GM12878 (cell line): Measurements from ENCODE around the gene GGCX. TPM values are rescaled to one million over a fixed set of nuclear protein-coding genes. Genes with fewer than 3 reads are reported as not detected.

ENCODE experiments used
- ATAC-seq: fragments of 200-7000 bp; cut with Tn5 transposase; 3 replicates; pipeline ENCODE4 v1.9.1; 2020; ENCODE audit warnings: mild to moderate bottlenecking, moderate library complexity
- BruUV-seq: library from RNA; stranded (reverse); fragments of 400-500 nt; replicated peaks from 2 replicates; lab custom pipeline; 2021; lab: Mats Ljungman, UMichigan
- CTCF ChIA-PET: fragments of 300-600 bp; sonication (Branson Sonifier 250); formaldehyde crosslinking; extraction: SDS; loops from one replicate; lab custom pipeline; 2021; ENCODE audit warnings: inconsistent platforms; lab: Yijun Ruan, JAX
- POLR2A ChIA-PET: fragments of 350-600 bp; formaldehyde crosslinking; extraction: SDS; loops from one replicate; lab custom pipeline; 2021; ENCODE audit warnings: inconsistent platforms; lab: Charles Lee
- RAD21 ChIA-PET: fragments of 300-600 bp; sonication (Branson Sonifier 250); formaldehyde crosslinking; loops from one replicate; lab custom pipeline; 2023; ENCODE audit warnings: antibody characterized with exemption; ENCODE audit not compliant: unreplicated experiment; lab: Charles Lee
- SMC1A ChIA-PET: fragments of 300-600 bp; sonication (Branson Sonifier 250); formaldehyde crosslinking; loops from one replicate; lab custom pipeline; 2023; ENCODE audit not compliant: unreplicated experiment, uncharacterized antibody; lab: Charles Lee
- DNase-seq: peaks from one replicate; pipeline ENCODE4 v3.0.0-alpha.2; 2011; ENCODE audit warnings: low read depth, low spot score
- FAIRE-seq: peaks from 3 replicates; lab custom pipeline; 2011; peaks lifted over from hg19 to GRCh38; lab: Jason Lieb, UNC
- H2AFZ ChIP-seq: 2 replicates; pipeline ENCODE4 v1.6.0; 2011; ENCODE audit warnings: low read depth, low read length, control low read depth; ENCODE audit not compliant: control insufficient read depth
- H3K27ac ChIP-seq: 2 replicates; pipeline ENCODE4 v1.5.1; 2011; ENCODE audit warnings: control low read depth; ENCODE audit not compliant: control insufficient read depth, insufficient read depth
- H3K27me3 ChIP-seq, 2 experiments: replicated peaks in 1 of 2; 2 replicates each; pipeline versions ENCODE4 v1.6.0 to v1.6.1; 2011; ENCODE audit warnings: low read length in 1 of 2; ENCODE audit not compliant: control insufficient read depth in 2 of 2, insufficient read depth in 2 of 2
- H3K36me3 ChIP-seq, 2 experiments: 2 replicates each; pipeline ENCODE4 v1.5.1; 2011; ENCODE audit warnings: low read length in 1 of 2; ENCODE audit not compliant: control insufficient read depth in 2 of 2, insufficient read depth in 2 of 2
- H3K4me1 ChIP-seq: 2 replicates; pipeline ENCODE4 v1.6.1; 2011; ENCODE audit warnings: mild to moderate bottlenecking, low read length, moderate library complexity, mixed read lengths; ENCODE audit not compliant: control insufficient read depth, insufficient read depth
- H3K4me2 ChIP-seq: 2 replicates; pipeline ENCODE4 v1.6.0; 2011; ENCODE audit warnings: control low read depth; ENCODE audit not compliant: control insufficient read depth, insufficient read depth
- H3K4me3 ChIP-seq: fragments of 200-600 bp; sonication (generic); 2 replicates; pipeline ENCODE4 v1.5.1; 2016
- H3K79me2 ChIP-seq: 2 replicates; pipeline ENCODE4 v1.6.0; 2011; ENCODE audit warnings: low read length; ENCODE audit not compliant: control insufficient read depth, insufficient read depth
- H3K9ac ChIP-seq: 2 replicates; pipeline ENCODE4 v1.8.0; 2011; ENCODE audit warnings: low read length, control low read depth, mixed read lengths; ENCODE audit not compliant: control insufficient read depth, insufficient read depth
- H3K9me3 ChIP-seq: replicated peaks from 3 replicates; pipeline ENCODE4 v1.5.1; 2011; ENCODE audit warnings: mild to moderate bottlenecking, low read length; ENCODE audit not compliant: control insufficient read depth, insufficient read depth
- H4K20me1 ChIP-seq: 2 replicates; pipeline ENCODE4 v1.6.0; 2011; ENCODE audit not compliant: control insufficient read depth, insufficient read depth
- CEBPB ChIP-seq, 2 experiments: fragments of 150-350 bp in 1 of 2; IDR thresholded peaks; 2 replicates each; pipeline ENCODE4 v1.6.1; 2012 to 2014; ENCODE audit warnings: low read depth in 2 of 2, low read length in 2 of 2, borderline replicate concordance in 1 of 2, inconsistent platforms in 1 of 2
- CHD1 ChIP-seq: IDR thresholded peaks from 2 replicates; pipeline ENCODE4 v1.6.1; 2012; ENCODE audit warnings: low read depth, low read length, improper control_type of control experiment
- IKZF1 ChIP-seq: fragments of 450-650 bp; conservative IDR thresholded peaks from 2 replicates; pipeline ENCODE4 v1.6.1; 2017; ENCODE audit warnings: antibody characterized with exemption, mild to moderate bottlenecking
- PML ChIP-seq: IDR thresholded peaks from 2 replicates; pipeline ENCODE4 v1.6.1; 2012; ENCODE audit warnings: low read length, inconsistent platforms
- POLR2A ChIP-seq: IDR thresholded peaks from 2 replicates; pipeline ENCODE4 v1.6.1; 2011; ENCODE audit warnings: low read depth, mild to moderate bottlenecking, low read length
- POLR2AphosphoS2 ChIP-seq: IDR thresholded peaks from 2 replicates; pipeline ENCODE4 v1.6.1; 2011; ENCODE audit warnings: low read depth, mild to moderate bottlenecking, low read length, improper control_type of control experiment, moderate library complexity
- RAD51 ChIP-seq: fragments of 450-650 bp; IDR thresholded peaks from 2 replicates; pipeline ENCODE4 v1.6.1; 2016; ENCODE audit warnings: moderate library complexity, mild to moderate bottlenecking, inconsistent platforms
- SMAD1 ChIP-seq: fragments of 450-650 bp; IDR thresholded peaks from 2 replicates; pipeline ENCODE4 v1.6.1; 2018; ENCODE audit warnings: mild to moderate bottlenecking, low read depth; ENCODE audit not compliant: partially characterized antibody
- STAT3 ChIP-seq: IDR thresholded peaks from 2 replicates; pipeline ENCODE4 v1.6.1; 2011; ENCODE audit warnings: low read depth, low read length, improper control_type of control experiment
- ZNF622 ChIP-seq: fragments of 450-650 bp; IDR thresholded peaks from 2 replicates; pipeline ENCODE4 v1.6.1; 2017; ENCODE audit warnings: mild to moderate bottlenecking, inconsistent platforms
- WGBS: methylation state at CpG from one replicate; pipeline ENCODE4 v1.1.6; 2016; ENCODE audit warnings: low lambda C conversion rate; ENCODE audit not compliant: insufficient replicate concordance, insufficient coverage; ENCODE audit errors: missing lambda C conversion rate; 5-methylcytosine and 5-hydroxymethylcytosine counted together
- in situ Hi-C: fragments of 300-500 bp; cut with MboI; formaldehyde crosslinking; loops from 9 replicates; pipeline ENCODE4 v1.14.3; 2018; ENCODE audit warnings: mixed read lengths
- intact Hi-C: fragments of 100-400 bp; cut with micrococcal nuclease; formaldehyde crosslinking; loops from one replicate; pipeline ENCODE4 v1.14.2; 2022; ENCODE audit not compliant: unreplicated experiment
- polyA plus RNA-seq, 11 experiments: library from polyadenylated mRNA; depleted of rRNA in 4 of 11; unstranded in 6 of 11; stranded (reverse) in 5 of 11; fragments of >200 nt; fragmentation: Nextera tagmentation in 4 of 11; fragmentation: Illumina TruSeq in 1 of 11; extraction: Ambion mirVana in 4 of 11; extraction: Trizol in 1 of 11; gene quantifications; 1 replicate in 1 of 11; 2 replicates in 10 of 11; pipeline versions ENCODE4 v1.2.1 to v1.2.3, GENCODE V29; 2011 to 2016; ENCODE audit warnings: inconsistent platforms in 2 of 11, missing spikeins in 2 of 11, low read depth in 1 of 11
- total RNA-seq, 4 experiments: library from RNA; depleted of rRNA in 3 of 4; stranded (reverse); fragments of >200 nt in 3 of 4; fragmentation: Illumina TruSeq in 1 of 4; extraction: Trizol in 1 of 4; gene quantifications; 2 replicates each; pipeline versions ENCODE4 v1.2.1 to v1.2.3, GENCODE V29; 2013 to 2021
- TF ChIP-seq, protein P1 (sequence below): fragments of 450-650 bp; formaldehyde crosslinking; IDR thresholded peaks from 2 replicates; pipeline ENCODE4 v1.4.0; 2022; ENCODE audit warnings: mild to moderate bottlenecking, moderate library complexity

Gene GGCX
- total and polyA plus RNA-seq, 10 of the 15 experiments (the other 5 are each of a cell fraction or from before 2014, with no cell fraction given): 18.1 to 52.7 (median 25.0) TPM

DNA sequence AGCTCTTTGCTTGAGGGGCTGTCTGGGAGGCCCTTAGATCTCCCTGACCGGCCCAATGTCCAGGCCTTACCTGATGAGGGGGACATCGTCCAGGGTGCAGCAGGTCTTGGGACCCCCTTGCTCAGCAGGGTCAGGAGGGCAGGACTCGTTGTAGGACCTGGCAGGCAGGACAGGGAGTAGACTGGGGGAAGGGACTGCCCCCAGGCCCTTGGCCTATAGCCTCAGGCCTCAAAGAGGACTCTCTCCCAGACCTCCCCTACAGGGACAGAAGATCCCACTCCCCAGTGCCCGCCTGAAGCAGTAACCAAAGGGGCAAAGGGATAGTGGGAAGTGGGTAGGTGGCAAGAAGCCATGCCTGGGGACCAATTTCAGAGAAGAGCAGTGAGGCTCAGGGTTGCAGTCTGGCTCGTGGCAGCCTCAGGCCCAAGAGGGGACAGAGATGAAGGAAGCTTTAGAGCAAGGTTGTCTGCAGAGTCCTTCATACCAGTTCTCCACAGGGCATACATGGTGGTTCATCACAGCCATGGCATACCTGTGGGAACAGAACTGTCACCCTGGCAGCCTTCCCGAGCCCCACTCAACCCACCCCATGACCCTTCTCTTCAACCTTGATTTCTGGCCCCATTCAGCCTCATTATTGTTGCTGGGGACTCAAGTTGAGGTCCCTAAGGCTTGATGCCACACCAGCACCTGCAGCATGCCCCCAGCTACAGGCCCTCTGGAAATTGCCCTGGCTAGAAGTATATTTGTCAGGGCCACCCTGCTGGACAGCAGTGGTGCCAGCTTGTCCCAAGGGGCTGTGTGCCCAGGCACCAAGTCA is 39.9 kb upstream of the GGCX start:
- H3K4me3 ChIP-seq: no peak overlapping the region; the same call in 1 of the 2 replicates
- H2AFZ ChIP-seq: no peak overlapping the region
- no peak overlapping the region for H3K27ac ChIP-seq
- in situ Hi-C loops (no loop called here), intact Hi-C loops (no loop called here)
- no peak for DNase-seq
- H3K9me3 ChIP-seq: no peaks in the 10 kb centered on the region
- peaks cover 13% of the 10 kb centered on the region for H3K79me2 ChIP-seq
- ChIA-PET RAD21 (interaction anchor here (0.5 kb wide), 1 partner anchor 26 kb away, joined by 3 read pairs; no protein-coding TSS in a partner anchor), CTCF (interaction anchor here (0.6 to 0.7 kb wide), 2 partner anchors 40 to 57 kb away, joined by 3 read pairs; partner anchors contain the start of gene GGCX), POLR2A (interaction anchor here (0.9 to 1.9 kb wide), 2 partner anchors 10 to 104 kb away, joined by 4 to 10 read pairs; partner anchors contain the start of gene C2orf68), SMC1A (interaction anchor here (0.7 kb wide), 1 partner anchor 244 kb away, joined by 3 read pairs; no protein-coding TSS in a partner anchor)
- TF ChIP-seq POLR2AphosphoS2 (peak; percentile 32), SMAD1 (no peak), IKZF1 (no peak), POLR2A (0 out of 2 replicates have a peak, but pooled peaks have one; percentile 32), CHD1 (no peak)
- H3K4me2 ChIP-seq: peak overlapping the region; percentile 95; the same call in 1 of the 2 replicates
- ATAC-seq: no peak
- FAIRE-seq: no peak
- H3K36me3 ChIP-seq: peaks cover 0 to 14% of the 10 kb centered on the region in 2 experiments; a peak in 3 of 4 replicates
- peaks cover 5% of the 10 kb centered on the region for H3K4me1 ChIP-seq
- no peak overlapping the region for H3K9ac ChIP-seq
- H3K27me3 ChIP-seq: no peaks in the 10 kb centered on the region
- 67% methylated on average over 6 of the region's 6 CpGs for WGBS
- no TSS peak for BruUV-seq
- H4K20me1 ChIP-seq: no peaks in the 10 kb centered on the region

DNA sequence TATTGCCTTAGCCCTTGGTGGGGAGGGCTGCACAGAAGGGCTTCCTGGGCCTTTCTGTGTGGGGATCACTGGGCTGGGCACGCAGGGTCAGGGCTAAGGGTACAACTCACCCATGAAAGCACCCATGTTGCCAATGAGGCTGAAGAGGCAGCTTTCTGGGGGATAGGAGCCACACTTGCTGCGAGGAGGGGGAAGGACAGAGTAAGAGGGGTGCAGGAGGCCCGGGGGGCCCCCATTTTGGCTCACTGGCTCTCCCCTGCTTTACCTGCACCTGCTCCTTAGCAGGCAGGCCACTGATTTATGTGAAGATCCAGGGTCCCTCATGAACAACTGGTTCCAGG is 38.9 kb upstream of the GGCX start:
- Histone ChIP-seq H3K79me2 (peaks cover 22% of the 10 kb centered on the region), H3K9ac (no peak overlapping the region), H3K4me3 (no peak overlapping the region), H3K27ac (no peak overlapping the region), H3K36me3 (peaks cover 0 to 14% of the 10 kb centered on the region in 2 experiments; a peak in 3 of 4 replicates), H4K20me1 (no peaks in the 10 kb centered on the region), H3K4me1 (peaks cover 5% of the 10 kb centered on the region), H3K27me3 (no peaks in the 10 kb centered on the region), H3K9me3 (no peaks in the 10 kb centered on the region), H3K4me2 (no peak overlapping the region), H2AFZ (no peak overlapping the region)
- ChIA-PET POLR2A (interaction anchor here (1.9 kb wide), 1 partner anchor 11 kb away, joined by 10 read pairs; the partner anchor contains the start of gene C2orf68), CTCF (no interaction called here), RAD21 (interaction anchor here (0.5 kb wide), 1 partner anchor 25 kb away, joined by 3 read pairs; no protein-coding TSS in a partner anchor), SMC1A (no interaction called here)
- intact Hi-C loops: no loop called here
- ATAC-seq (no peak), DNase-seq (no peak), FAIRE-seq (no peak)
- no TSS peak for BruUV-seq
- WGBS: 75% methylated on average over 3 of the region's 3 CpGs
- in situ Hi-C loops: no loop called here
- TF ChIP-seq RAD51 (no peak), STAT3 (no peak), PML (no peak), CEBPB (IDR thresholded peaks at IDR 0.05; ENCODE audit: borderline replicate concordance in 1 of 2, low read depth in 2 of 2, low read length in 2 of 2) (no peak), ZNF622 (no peak)
- TF ChIP-seq, protein P1, sequence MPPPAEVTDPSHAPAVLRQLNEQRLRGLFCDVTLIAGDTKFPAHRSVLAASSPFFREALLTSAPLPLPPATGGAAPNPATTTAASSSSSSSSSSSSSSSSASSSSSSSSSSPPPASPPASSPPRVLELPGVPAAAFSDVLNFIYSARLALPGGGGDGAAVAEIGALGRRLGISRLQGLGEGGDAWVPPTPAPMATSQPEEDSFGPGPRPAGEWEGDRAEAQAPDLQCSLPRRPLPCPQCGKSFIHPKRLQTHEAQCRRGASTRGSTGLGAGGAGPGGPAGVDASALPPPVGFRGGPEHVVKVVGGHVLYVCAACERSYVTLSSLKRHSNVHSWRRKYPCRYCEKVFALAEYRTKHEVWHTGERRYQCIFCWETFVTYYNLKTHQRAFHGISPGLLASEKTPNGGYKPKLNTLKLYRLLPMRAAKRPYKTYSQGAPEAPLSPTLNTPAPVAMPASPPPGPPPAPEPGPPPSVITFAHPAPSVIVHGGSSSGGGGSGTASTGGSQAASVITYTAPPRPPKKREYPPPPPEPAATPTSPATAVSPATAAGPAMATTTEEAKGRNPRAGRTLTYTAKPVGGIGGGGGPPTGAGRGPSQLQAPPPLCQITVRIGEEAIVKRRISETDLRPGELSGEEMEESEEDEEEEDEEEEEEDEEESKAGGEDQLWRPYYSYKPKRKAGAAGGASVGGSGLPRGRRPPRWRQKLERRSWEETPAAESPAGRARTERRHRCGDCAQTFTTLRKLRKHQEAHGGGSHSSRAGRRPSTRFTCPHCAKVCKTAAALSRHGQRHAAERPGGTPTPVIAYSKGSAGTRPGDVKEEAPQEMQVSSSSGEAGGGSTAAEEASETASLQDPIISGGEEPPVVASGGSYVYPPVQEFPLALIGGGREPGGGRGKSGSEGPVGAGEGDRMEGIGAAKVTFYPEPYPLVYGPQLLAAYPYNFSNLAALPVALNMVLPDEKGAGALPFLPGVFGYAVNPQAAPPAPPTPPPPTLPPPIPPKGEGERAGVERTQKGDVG: no peak
